HG03159 (cell line): ENCODE data around the gene PRRX2.
"Not testable (repeated sequence)": the region's sequence is repeated elsewhere in the genome, so short reads cannot be mapped to it uniquely, and the experiment has no call there.

Experiments
- ATAC-seq: cut with Tn5 transposase; IDR thresholded peaks from one replicate; pipeline ENCODE4 v1.9.1; 2021; ENCODE audit warnings: mild to moderate bottlenecking, moderate library complexity; ENCODE audit not compliant: unreplicated experiment

PRRX2 gene

DNA sequence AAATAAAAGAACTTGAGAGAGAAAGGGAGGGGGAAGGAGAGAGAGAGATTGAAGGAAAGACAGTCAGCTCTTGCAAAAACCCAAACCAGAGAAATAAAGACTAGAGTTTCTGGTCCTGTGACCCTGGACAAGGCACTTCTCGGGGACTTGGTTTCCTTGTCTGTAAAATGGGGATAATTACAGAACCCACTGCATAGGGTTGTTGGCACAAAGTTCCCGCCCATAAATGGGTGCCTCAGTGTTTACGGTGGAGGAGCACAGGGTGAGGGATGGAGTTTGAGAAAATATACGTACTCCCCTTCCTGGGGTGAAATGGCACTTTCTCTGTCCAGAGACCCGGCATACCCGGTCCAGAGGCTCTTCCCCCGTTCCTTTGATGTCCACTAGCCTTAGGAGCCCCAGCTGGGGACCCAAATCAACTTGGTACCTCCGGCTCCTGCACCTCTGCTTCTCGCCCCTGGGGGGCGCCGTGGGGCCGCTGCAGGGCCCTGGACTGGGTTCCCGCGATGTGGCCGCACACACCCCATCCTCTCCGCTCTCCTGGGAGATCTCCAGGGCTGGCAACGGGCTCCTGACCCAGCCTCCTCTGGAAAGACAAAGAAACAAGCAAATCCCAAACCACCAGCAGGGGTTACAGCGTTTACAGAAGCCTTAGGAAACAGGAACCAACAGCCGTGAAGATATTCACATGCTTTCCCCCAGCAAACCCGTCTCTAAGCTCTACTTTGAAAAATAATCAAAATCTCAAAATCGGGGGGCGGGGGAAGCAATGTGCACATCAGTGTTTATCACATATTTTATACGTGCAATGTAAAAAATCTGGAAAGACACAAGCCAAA is 61.1 kb downstream of the PRRX2 start:
- ATAC-seq: no peak

- ATAC-seq: no peak
Measured at GRCh38 chr9:129728744-129729143, 63.3 kb downstream of the PRRX2 start.

GRCh38 chr9:129731477-129732085 is 66.1 kb downstream of the PRRX2 start:
- no peak for ATAC-seq

DNA sequence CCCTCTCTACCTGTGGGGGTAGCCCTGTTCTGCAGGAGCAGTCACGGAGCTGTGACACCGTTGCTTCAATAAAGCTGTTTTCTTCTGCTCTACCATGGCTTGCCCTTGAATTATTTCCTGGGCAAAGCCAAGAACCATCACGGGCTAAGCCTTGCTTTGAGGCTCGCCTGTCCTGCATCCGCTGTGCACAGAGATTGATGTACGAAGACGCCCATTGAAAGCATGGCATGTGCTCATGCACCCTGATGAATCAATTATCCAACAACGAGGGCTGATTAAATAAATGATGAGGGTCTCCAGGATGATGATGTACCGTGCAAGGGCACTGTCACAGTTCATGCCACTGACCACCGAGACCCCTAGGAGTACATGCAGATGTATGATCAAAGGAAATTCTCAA is 66.7 kb downstream of the PRRX2 start:
- ATAC-seq: no peak

- ATAC-seq: no peak
Measured at GRCh38 chr9:129732946-129733631, 67.6 kb downstream of the PRRX2 start.

GRCh38 chr9:129733632-129733953 is 68.1 kb downstream of the PRRX2 start:
- no peak for ATAC-seq

- no peak for ATAC-seq
Measured at GRCh38 chr9:129735546-129735945, 70.1 kb downstream of the PRRX2 start.

- no peak for ATAC-seq
Measured at GRCh38 chr9:129736334-129736733, 70.9 kb downstream of the PRRX2 start.

DNA sequence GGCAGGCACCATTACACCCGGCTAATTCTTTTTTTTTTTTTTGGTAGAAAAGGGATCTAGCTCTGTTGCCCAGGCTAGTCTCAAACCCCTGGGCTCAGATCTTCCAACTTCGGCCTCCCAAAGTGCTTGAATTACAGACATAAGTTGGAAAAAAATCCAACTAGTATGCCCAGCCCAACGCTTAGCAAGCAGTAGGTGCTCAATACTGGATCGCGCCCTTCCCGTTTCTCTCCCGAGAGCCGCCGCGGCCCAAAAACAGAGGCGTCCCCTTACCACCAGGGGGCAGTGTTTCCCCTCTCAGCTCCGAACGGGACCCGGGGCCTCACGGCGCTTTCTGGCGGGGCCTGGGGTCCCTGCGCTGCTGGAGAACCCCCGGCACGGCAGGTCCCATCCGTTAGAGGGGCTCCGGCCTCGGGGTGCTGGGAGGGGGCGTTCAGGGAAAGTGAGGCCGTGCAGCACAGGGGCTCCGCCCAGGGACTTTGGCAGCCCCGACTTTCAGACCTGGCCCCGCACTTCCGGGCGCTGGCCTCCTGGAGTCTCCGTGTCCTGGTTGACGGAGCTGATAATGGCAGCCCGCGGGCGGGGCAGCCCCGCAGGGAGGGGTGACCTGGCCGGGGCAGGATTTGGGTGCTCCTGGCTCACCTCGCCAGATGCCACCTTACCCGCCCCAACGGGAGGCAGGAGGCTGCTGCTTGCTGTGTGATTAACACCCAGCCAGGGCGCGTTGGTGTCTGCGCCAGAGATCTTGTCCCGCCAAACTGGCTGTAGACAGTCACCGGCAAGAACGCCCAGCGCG is 72.2 kb downstream of the PRRX2 start:
- ATAC-seq: peak; percentile 79

GRCh38 chr9:129739432-129739831 is 74.0 kb downstream of the PRRX2 start:
- no peak for ATAC-seq

GRCh38 chr9:129740174-129740573 is 74.7 kb downstream of the PRRX2 start:
- no peak for ATAC-seq

GRCh38 chr9:129740666-129741464 is 75.4 kb downstream of the PRRX2 start:
- no peak for ATAC-seq

DNA sequence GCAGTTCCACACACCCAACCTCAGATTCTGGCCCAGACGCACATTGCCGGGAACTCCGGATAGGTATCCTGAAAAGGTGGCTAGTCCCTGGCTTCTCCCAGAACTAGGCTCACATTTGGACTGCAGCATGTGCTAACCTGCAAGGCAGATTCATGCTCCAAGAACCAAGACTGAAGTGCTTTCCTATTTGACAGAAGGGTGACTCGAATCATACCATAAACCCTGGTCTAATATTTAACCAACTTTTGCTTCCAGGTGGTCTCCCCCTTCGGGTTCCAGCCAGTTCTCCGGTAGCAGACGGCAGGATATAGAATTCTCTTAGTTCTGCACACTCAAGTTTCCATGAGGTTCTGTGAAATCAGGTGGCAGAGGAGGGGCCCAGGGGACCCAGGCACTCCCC is 79.8 kb downstream of the PRRX2 start:
- no peak for ATAC-seq

DNA sequence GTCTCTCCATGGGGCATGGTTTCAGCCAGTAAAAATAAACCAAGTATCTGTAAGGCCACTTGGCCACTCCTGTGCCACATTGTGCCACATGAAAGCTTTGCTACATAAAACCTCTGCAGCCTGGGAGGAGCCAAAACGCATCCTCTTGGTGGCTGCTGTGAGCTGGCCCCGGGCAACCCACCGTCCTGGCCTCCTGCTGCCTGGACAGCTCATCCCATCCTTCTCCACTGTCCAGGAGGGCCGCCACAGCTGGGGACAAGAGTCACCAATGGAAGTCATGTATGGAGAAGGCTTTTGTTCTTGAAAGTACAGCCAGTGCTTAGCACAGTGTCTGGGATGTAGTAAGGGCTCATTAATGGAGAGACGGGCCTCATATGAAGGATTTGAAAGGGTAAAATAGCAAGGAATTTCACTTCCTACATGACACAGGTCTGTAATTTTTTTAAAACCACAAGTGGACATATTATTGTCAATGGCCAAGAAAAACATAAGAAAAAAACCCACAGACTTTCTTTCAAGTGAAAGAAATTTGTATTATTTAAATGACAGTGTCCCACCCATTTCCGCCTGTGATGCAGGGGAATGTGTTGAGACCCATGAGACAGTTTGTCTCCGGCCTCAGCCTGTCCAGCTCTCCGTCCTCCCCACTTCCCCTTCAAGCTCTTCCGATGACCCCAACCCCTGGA is 80.8 kb downstream of the PRRX2 start:
- no peak for ATAC-seq

GRCh38 chr9:129748249-129748648 is 82.8 kb downstream of the PRRX2 start:
- ATAC-seq: no peak

DNA sequence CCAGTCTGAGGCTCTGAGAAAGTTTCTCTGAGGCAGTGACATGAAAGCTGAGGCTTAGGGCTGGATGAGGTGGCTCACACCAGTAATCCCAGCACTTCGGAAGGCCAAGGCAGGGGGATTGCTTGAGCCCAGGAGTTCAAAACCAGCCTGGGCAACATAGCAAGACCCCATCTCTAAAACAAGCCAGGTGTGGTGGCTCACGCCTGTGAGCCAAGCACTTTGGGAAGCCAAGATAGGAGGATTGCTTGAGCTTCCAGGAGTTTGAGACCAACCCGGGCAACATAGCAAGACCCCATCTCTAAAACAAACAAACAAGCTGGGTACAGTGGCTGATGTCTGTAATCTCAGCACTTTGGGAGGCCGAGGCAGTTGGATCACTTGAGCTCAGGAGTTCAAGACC is 83.6 kb downstream of the PRRX2 start:
- not testable (repeated sequence) for ATAC-seq

DNA sequence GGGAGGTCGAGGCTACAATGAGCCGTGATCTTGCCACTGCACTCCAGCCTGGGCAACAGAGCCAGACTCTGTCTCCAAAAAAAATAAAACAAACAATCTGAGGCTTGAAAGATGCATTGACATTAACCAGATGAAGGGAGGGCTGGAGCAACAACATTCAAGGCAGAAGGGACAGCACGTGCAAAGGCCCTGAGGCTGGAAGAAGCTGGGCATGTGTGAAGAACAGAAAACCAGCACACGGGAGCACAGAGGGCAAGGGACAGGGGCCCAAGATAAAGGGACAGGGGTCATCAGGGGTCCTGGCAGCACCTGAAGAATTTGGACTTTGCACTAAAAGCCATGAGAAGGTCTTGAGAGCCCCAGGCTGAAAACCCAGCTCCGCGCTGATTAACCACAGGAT is 84.1 kb downstream of the PRRX2 start:
- no peak for ATAC-seq

- no peak for ATAC-seq
Measured at GRCh38 chr9:129750013-129750638, 84.7 kb downstream of the PRRX2 start.
